ENCODE results near the gene SP110. TPM values are rescaled to one million over a fixed set of nuclear protein-coding genes. Genes with fewer than 3 reads are reported as not detected.

The SP110 gene
- total RNA-seq, 6 experiments from 2014 or later = 11.3 to 17.3 (median 14.1) TPM

- H3K4me1 Mint-ChIP-seq (ENCODE audit: low read depth) = peaks cover 12% of the 10 kb centered on the region; the same call in 1 of the 2 replicates
- H3K4me3 Mint-ChIP-seq = no peak overlapping the region
- no peaks in the 10 kb centered on the region for H3K9me3 Mint-ChIP-seq
- peaks cover 3% of the 10 kb centered on the region; the same call in 1 of the 2 replicates for H3K27me3 Mint-ChIP-seq (ENCODE audit: insufficient read depth)
- peak; percentile 96 for TF ChIP-seq CTCF (IDR thresholded peaks at IDR 0.05)
- H3K27ac Mint-ChIP-seq = no peak overlapping the region
- no peaks in the 10 kb centered on the region for H3K36me3 Mint-ChIP-seq (ENCODE audit: low read depth)
- peak; percentile 20 for DNase-seq
Observed at GRCh38 chr2:230160112-230160660, 59.6 kb downstream of the SP110 start.

GRCh38 chr2:230158468-230158867 lies 61.3 kb downstream of the SP110 start:
- peaks cover 16% of the 10 kb centered on the region for H3K4me1 Mint-ChIP-seq (ENCODE audit: low read depth)
- H3K27me3 Mint-ChIP-seq (ENCODE audit: insufficient read depth) = peaks cover 3% of the 10 kb centered on the region; the same call in 1 of the 2 replicates
- H3K9me3 Mint-ChIP-seq = no peaks in the 10 kb centered on the region
- H3K4me3 Mint-ChIP-seq = no peak overlapping the region
- DNase-seq = no peak
- TF ChIP-seq CTCF (IDR thresholded peaks at IDR 0.05) = no peak
- no peak overlapping the region for H3K27ac Mint-ChIP-seq
- no peaks in the 10 kb centered on the region for H3K36me3 Mint-ChIP-seq (ENCODE audit: low read depth)

- TF ChIP-seq CTCF (IDR thresholded peaks at IDR 0.05) = no peak
- Mint-ChIP-seq H3K36me3 (ENCODE audit: low read depth) (peaks cover 6% of the 10 kb centered on the region), H3K27me3 (ENCODE audit: insufficient read depth) (peaks cover 3% of the 10 kb centered on the region; the same call in 1 of the 2 replicates), H3K4me1 (ENCODE audit: low read depth) (peaks cover 21% of the 10 kb centered on the region), H3K9me3 (peaks cover 6% of the 10 kb centered on the region), H3K4me3 (no peak overlapping the region), H3K27ac (no peak overlapping the region)
- no peak for DNase-seq
Observed at GRCh38 chr2:230156782-230157699, 62.7 kb downstream of the SP110 start.

- TF ChIP-seq CTCF (IDR thresholded peaks at IDR 0.05) = no peak
- peaks cover 10% of the 10 kb centered on the region for H3K36me3 Mint-ChIP-seq (ENCODE audit: low read depth)
- no peak for DNase-seq
Observed at GRCh38 chr2:230155359-230155758, 64.4 kb downstream of the SP110 start.

GRCh38 chr2:230153390-230153976 lies 66.3 kb downstream of the SP110 start:
- peaks cover 8% of the 10 kb centered on the region for H3K4me1 Mint-ChIP-seq (ENCODE audit: low read depth)
- peak overlapping the region; percentile 46; the same call in 1 of the 2 replicates for H3K27ac Mint-ChIP-seq
- peaks cover 3% of the 10 kb centered on the region for H3K27me3 Mint-ChIP-seq (ENCODE audit: insufficient read depth)
- no peak overlapping the region for H3K4me3 Mint-ChIP-seq
- peaks cover 9% of the 10 kb centered on the region for H3K9me3 Mint-ChIP-seq
- DNase-seq = no peak
- peaks cover 10% of the 10 kb centered on the region for H3K36me3 Mint-ChIP-seq (ENCODE audit: low read depth)
- no peak for TF ChIP-seq CTCF (IDR thresholded peaks at IDR 0.05)

More at GRCh38 chr2:230155359-230155758, 64.4 kb downstream of the SP110 start:
- Mint-ChIP-seq H3K27ac (no peak overlapping the region), H3K4me1 (ENCODE audit: low read depth) (peaks cover 8% of the 10 kb centered on the region), H3K9me3 (peaks cover 9% of the 10 kb centered on the region), H3K4me3 (no peak overlapping the region), H3K27me3 (ENCODE audit: insufficient read depth) (peaks cover 3% of the 10 kb centered on the region; the same call in 1 of the 2 replicates)
